Mucosa of descending colon (tissue), 3 donors: ENCODE measurements around the gene ITGAX. TPM values are rescaled to one million over a fixed set of nuclear protein-coding genes. Genes with fewer than 3 reads are reported as not detected.
A peak's percentile ranks its signal among the peaks of the same experiment; 100 is the strongest.
"Not testable (repeated sequence)": the region's sequence is repeated elsewhere in the genome, so short reads cannot be mapped to it uniquely, and the experiment has no call there.

Source experiments
- ATAC-seq: fragments of 200-7000 bp; cut with Tn5 transposase; one replicate; pipeline ENCODE4 v1.9.1; 2020; ENCODE audit warnings: mild to moderate bottlenecking, moderate library complexity
- DNase-seq, 3 donors: peaks; one replicate each; pipeline ENCODE4 v3.0.0-alpha.2; 2020
- H3K36me3 ChIP-seq: fragments of 200-600 bp; one replicate; pipeline ENCODE4 v1.8.0; 2021; ENCODE audit warnings: low read depth, mild to moderate bottlenecking
- H3K4me1 ChIP-seq: fragments of 200-600 bp; one replicate; pipeline ENCODE4 v1.8.0; 2021; ENCODE audit warnings: low read depth, mild to moderate bottlenecking
- H3K4me3 ChIP-seq: fragments of 200-600 bp; one replicate; pipeline ENCODE4 v1.8.0; 2021; ENCODE audit warnings: mild to moderate bottlenecking
- H3K9me3 ChIP-seq: fragments of 200-600 bp; one replicate; pipeline ENCODE4 v1.8.0; 2021; ENCODE audit warnings: mild to moderate bottlenecking
- intact Hi-C, 2 donors: fragments of 100-400 bp; cut with DNase I in 1 of 2; cut with micrococcal nuclease in 1 of 2; formaldehyde crosslinking; loops; one replicate each; pipeline versions ENCODE4 v1.11.0 to v1.11.1; 2022; cut with DNase I, micrococcal nuclease
- total RNA-seq, 3 donors: library from RNA; stranded (reverse); fragmentation: NEBNext Ultra II Directional in 2 of 3; extraction: Animal tissue kit (Norgen Biotek cat#: 25700) in 2 of 3; gene quantifications; one replicate each; pipeline versions ENCODE4 v1.2.1 to v1.2.4, GENCODE V29; 2021 to 2023
- TF ChIP-seq, protein P1 (sequence below): fragments of 200-600 bp; IDR thresholded peaks from one replicate; pipeline ENCODE4 v1.8.0; 2022; ENCODE audit warnings: antibody characterized with exemption, mild to moderate bottlenecking
- donor health status: DM: no; HTN: no; CAD: no; lungs with moderate emphysema.
- donor health status: DM: no; HTN: no; CAD: no.
- donor health status: DM: no; HTN: yes; CAD: no.

The ITGAX gene
- total RNA-seq, 3 donors from 2014 or later, result 2.9 to 8.6 (median 3.5) TPM

DNA sequence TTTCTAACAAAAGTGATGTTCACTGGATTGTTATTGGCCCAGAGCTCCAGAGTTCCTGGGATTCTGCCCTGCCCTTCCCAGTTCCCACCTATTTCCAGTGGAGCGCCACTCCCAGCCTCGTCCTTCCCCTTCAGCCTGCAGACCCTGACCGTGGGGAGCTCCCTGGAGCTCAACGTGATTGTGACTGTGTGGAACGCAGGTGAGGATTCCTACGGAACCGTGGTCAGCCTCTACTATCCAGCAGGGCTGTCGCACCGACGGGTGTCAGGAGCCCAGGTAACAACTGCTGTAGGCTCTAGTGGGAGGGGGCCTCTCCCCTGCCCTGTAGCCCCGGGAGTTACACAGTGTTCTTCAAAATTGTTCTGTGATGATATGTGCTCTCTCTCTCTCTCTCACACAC, 61.4 kb downstream of the ITGAX start:
- no peak for ATAC-seq

DNA sequence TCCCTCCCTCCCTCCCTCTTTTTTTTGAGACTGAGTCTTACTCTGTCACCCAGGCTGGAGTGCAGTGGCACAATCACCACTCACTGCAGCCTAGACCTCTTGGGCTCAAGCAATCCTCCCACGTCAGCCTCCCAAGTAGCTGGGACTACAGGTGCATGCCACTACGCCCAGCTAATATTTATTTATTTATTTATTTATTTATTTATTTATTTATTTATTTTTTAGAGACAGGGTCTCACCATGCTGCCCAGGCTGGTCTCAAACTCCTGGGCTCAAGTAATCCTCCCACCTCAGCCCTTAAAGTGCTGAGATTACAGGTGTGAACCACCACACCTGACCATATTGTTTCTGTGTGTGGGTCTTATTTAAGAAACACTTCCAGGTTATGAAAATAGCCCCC, 62.1 kb downstream of the ITGAX start:
- intact Hi-C loops, result not testable (repeated sequence)

More for the DNA sequence above, 61.4 kb downstream of the ITGAX start:
- peak in 1 of 3 donors; percentile 4 for DNase-seq
- H3K4me1 ChIP-seq, result no peaks in the 10 kb centered on the region
- no peak overlapping the region for H3K4me3 ChIP-seq
- no peaks in the 10 kb centered on the region for H3K9me3 ChIP-seq
- TF ChIP-seq, protein P1, sequence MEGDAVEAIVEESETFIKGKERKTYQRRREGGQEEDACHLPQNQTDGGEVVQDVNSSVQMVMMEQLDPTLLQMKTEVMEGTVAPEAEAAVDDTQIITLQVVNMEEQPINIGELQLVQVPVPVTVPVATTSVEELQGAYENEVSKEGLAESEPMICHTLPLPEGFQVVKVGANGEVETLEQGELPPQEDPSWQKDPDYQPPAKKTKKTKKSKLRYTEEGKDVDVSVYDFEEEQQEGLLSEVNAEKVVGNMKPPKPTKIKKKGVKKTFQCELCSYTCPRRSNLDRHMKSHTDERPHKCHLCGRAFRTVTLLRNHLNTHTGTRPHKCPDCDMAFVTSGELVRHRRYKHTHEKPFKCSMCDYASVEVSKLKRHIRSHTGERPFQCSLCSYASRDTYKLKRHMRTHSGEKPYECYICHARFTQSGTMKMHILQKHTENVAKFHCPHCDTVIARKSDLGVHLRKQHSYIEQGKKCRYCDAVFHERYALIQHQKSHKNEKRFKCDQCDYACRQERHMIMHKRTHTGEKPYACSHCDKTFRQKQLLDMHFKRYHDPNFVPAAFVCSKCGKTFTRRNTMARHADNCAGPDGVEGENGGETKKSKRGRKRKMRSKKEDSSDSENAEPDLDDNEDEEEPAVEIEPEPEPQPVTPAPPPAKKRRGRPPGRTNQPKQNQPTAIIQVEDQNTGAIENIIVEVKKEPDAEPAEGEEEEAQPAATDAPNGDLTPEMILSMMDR, result no peak
- intact Hi-C loops, result no loop called here
- H3K36me3 ChIP-seq, result no peaks in the 10 kb centered on the region

DNA sequence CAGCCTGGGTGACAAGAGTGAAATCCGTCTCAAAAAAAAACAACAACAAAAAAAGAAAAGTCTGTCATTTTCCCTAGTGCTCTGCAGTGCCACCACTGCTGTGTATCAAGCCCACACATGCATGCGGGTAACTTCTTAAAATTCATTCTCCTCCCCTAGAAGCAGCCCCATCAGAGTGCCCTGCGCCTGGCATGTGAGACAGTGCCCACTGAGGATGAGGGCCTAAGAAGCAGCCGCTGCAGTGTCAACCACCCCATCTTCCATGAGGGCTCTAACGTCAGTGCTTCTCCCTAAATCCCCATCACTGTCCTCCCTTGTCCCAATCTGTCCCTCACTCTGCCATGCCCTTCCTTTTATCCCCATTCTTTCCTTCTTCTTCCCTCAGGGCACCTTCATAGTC, 62.9 kb downstream of the ITGAX start:
- no peaks in the 10 kb centered on the region for H3K4me1 ChIP-seq
- TF ChIP-seq, protein P1, result no peak
- H3K4me3 ChIP-seq, result no peak overlapping the region
- DNase-seq (peak in 1 of 3 donors; percentile 5), ATAC-seq (no peak)
- intact Hi-C loops, result no loop called here
- no peaks in the 10 kb centered on the region for H3K9me3 ChIP-seq
- no peaks in the 10 kb centered on the region for H3K36me3 ChIP-seq

More for the DNA sequence above, 62.1 kb downstream of the ITGAX start:
- not testable (repeated sequence) for H3K9me3 ChIP-seq, H3K4me3 ChIP-seq, ATAC-seq, H3K36me3 ChIP-seq, H3K4me1 ChIP-seq
- DNase-seq, result peak in 1 of 3 donors; percentile 2

DNA sequence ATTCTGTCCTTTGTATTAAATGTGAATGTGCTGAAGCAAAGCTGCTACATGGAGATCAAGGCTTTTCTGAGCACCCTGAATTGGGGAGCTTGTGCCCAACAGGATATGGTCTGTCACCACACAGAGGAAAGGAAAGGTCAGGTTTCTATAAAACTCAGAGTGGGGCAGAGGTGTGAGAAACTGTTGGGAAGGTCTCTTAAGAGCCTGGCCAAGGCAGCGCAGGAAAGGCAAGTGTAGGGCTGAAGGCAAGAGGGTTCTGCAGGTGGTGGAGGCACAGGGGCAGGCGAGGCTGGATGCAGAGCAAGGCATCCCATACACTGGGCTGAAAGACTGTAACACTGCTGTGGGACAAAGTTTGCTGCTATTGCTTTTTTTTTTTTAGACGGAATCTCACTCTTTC, 65.1 kb downstream of the ITGAX start:
- H3K4me3 ChIP-seq, result no peak overlapping the region
- ATAC-seq, result peak; percentile 35
- TF ChIP-seq, protein P1, result no peak
- H3K9me3 ChIP-seq, result no peaks in the 10 kb centered on the region
- H3K4me1 ChIP-seq, result no peaks in the 10 kb centered on the region
- intact Hi-C loops, result no loop called here
- H3K36me3 ChIP-seq, result no peaks in the 10 kb centered on the region
- peak in 1 of 3 donors; percentile 10 for DNase-seq

DNA sequence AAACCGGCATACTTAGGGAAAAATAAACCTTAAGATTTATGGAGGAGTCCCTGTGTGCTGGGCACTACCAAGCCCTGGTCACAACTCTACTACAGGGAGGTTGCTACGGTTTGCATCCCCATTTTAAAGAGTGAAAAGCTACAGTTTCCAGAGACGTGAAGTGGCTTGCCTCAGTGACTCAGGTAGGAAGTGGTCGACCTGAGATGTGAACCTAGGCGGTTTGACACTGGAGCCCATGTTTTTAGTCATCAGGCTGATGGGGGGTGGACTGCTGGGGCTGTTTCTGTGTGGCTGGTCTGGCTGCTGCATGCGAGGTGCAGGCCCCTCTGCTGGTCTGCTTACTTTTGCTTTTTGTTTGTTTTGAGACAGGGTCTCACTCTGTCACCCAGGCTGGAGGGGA, 66.6 kb downstream of the ITGAX start:
- Histone ChIP-seq H3K4me1 (no peaks in the 10 kb centered on the region), H3K36me3 (no peaks in the 10 kb centered on the region), H3K9me3 (no peaks in the 10 kb centered on the region), H3K4me3 (no peak overlapping the region)
- ATAC-seq (peak; percentile 54), DNase-seq (peak in 2 of 3 donors; percentile 17 to 30)
- TF ChIP-seq, protein P1, result no peak
- intact Hi-C loops, result no loop called here

DNA sequence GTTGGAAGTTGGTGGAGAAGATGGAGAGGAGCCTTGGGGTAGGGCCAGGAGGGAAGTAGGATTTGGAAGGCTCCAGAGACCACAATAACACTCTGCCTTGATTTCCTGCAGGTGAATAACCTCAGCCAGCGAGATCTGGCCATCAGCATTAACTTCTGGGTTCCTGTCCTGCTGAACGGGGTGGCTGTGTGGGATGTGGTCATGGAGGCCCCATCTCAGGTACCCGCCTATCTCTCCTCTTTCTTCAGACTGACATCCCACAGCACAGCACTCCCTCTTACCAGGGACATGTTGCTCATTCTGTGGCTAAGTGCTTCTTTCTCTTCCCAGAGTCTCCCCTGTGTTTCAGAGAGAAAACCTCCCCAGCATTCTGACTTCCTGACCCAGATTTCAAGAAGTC, 68.3 kb downstream of the ITGAX start:
- intact Hi-C loops, result no loop called here
- Histone ChIP-seq H3K4me1 (peaks cover 4% of the 10 kb centered on the region), H3K9me3 (no peaks in the 10 kb centered on the region), H3K4me3 (no peak overlapping the region), H3K36me3 (no peaks in the 10 kb centered on the region)
- DNase-seq, result no peak
- TF ChIP-seq, protein P1, result no peak
- ATAC-seq, result no peak
